Activated naive CD8-positive, alpha-beta T cell (primary cell): ENCODE data around the gene XYLB.
A peak's percentile ranks its signal among the peaks of the same experiment; 100 is the strongest.

Source experiments
- H3K27ac Mint-ChIP-seq: one replicate; pipeline ENCODE4 v1.8.0; 2021; ENCODE audit warnings: mixed read lengths
- H3K27me3 Mint-ChIP-seq: one replicate; pipeline ENCODE4 v1.8.0; 2021; ENCODE audit warnings: mixed read lengths
- H3K36me3 Mint-ChIP-seq: one replicate; pipeline ENCODE4 v1.8.0; 2021; ENCODE audit warnings: mixed read lengths
- H3K4me1 Mint-ChIP-seq: one replicate; pipeline ENCODE4 v1.8.0; 2021; ENCODE audit warnings: low read depth, mixed read lengths
- H3K4me3 Mint-ChIP-seq: one replicate; pipeline ENCODE4 v1.8.0; 2021; ENCODE audit warnings: mild to moderate bottlenecking, mixed read lengths
- H3K9me3 Mint-ChIP-seq: one replicate; pipeline ENCODE4 v1.8.0; 2021; ENCODE audit warnings: low read depth, mixed read lengths

XYLB gene

DNA sequence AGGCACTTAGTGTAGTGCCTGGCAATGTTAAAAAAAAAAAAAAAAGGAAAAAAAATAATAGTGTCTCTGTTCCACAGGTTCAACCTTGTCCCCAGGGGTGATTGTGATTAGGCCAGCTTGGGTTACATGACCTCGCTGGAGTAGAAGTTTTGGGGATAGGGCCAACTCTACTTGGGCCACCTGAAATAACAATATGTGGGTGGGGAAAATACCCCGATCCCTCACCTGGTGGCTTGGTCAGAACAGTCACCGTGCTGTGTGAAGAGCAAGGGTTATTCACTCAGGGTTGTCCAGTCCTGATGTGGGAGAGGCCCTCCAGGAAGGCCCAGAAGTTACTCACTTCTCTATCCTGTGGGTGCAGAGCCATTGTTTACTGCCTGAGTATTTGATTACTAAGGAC, 19.5 kb downstream of the XYLB start:
- Mint-ChIP-seq H3K4me3 (no peak overlapping the region), H3K27ac (no peak overlapping the region), H3K27me3 (no peaks in the 10 kb centered on the region), H3K36me3 (peaks cover 5% of the 10 kb centered on the region), H3K9me3 (no peaks in the 10 kb centered on the region), H3K4me1 (peaks cover 2% of the 10 kb centered on the region)

DNA sequence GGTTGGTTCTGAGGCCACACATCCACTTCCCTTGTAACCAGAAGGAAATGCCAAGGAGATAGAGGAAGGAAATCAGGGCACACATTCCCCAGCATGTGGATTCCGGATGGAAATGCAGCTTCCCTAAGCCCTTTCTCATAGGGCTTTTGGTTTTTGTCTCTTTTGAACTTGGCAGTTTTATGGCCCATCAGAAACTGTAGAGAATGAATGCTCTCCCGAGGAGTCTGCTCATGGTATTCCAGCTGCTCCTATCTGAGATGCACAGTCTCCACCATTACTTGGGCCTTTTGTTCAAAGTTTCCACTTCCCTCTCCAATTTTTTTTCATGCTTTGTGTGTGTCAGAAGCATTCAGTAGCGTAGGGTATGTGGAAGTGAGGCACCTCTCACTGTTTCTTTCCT, 21.2 kb downstream of the XYLB start:
- Mint-ChIP-seq H3K27me3 (no peaks in the 10 kb centered on the region), H3K9me3 (no peaks in the 10 kb centered on the region), H3K4me1 (peaks cover 4% of the 10 kb centered on the region), H3K27ac (no peak overlapping the region), H3K4me3 (no peak overlapping the region), H3K36me3 (peaks cover 5% of the 10 kb centered on the region)

DNA sequence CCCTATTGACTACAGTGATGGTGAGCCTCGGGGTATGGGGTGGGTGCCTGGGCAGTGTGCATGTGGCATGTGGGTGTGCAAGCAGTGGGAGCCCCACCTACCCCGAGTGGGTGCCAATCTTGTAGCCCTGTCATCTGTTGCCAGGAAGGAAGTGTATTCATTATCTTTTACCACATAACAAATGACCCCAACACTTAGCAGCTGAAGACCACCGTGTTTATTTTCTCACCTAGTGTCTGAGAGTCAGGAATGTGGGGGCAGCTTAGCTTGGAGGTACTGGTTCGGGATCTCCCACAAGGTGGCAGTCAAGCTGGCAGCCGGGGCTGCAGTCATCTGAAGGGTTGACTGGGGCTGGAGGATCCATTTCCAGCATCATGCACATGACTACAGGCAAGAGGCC, 21.7 kb downstream of the XYLB start:
- H3K36me3 Mint-ChIP-seq: peaks cover 6% of the 10 kb centered on the region
- H3K27ac Mint-ChIP-seq: no peak overlapping the region
- H3K9me3 Mint-ChIP-seq: no peaks in the 10 kb centered on the region

DNA sequence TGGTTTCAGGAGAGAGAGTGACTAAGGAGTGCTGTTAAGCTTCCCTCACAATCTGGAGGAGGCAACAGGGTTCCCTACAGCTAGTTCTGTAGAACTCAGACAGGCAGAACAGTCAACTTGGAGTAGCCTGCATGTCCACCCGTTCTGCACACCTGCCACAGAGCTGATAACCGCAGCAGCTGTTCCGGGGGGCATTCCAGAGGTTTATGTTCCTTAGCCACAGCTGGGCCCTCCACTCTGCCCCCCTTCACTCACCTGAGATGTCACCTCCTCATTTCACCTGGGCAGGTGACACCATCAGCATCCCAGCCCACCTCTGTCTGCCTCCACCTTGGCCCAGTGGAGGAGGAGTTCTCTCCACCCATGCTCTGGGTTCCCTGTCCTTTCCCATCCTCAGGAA, 22.6 kb downstream of the XYLB start:
- Mint-ChIP-seq H3K4me1 (peaks cover 18% of the 10 kb centered on the region), H3K27ac (no peak overlapping the region), H3K36me3 (peaks cover 8% of the 10 kb centered on the region), H3K4me3 (no peak overlapping the region), H3K27me3 (no peaks in the 10 kb centered on the region), H3K9me3 (no peaks in the 10 kb centered on the region)

More for the DNA sequence above, 21.7 kb downstream of the XYLB start:
- Mint-ChIP-seq H3K4me1 (peaks cover 8% of the 10 kb centered on the region), H3K27me3 (no peaks in the 10 kb centered on the region), H3K4me3 (no peak overlapping the region)

DNA sequence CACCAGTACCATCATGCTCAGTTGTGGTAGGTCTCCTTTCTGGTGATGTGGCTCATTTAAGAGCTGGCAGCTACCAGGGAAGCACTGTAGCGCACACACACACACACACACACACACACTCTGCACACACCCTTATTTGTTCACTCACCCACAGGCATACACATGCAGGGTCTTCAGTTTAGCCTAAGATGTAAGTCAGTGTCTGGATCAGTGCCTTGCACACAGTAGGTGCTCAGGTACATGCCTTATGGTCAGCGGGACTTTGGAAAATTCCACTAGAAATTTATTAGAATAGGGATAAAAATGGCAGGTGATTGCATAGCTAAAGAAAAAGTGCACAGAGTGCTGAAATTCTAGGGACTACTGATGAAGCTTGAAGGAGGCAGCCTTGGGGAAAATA, 23.6 kb downstream of the XYLB start:
- H3K4me1 Mint-ChIP-seq: peaks cover 23% of the 10 kb centered on the region
- no peak overlapping the region for H3K27ac Mint-ChIP-seq

DNA sequence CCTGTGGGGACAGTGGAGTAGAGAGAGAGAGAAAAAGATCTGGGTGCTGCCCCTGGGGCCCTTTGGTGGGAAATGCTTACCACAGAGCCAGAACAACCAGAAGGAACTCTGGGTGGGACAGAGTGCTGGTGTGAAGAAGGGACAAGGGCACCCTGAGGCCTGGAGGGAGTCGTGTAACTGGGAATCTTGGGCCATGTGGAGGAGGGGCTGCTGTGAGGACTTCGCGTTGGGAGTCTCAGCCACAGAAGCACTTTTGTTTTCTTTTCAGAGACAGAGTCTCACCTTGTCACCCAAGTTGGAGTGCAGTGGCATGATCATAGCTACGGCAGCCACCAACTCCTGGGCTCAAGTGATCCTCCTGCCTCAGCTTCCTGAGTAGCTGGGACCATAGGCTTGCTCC, 24.3 kb downstream of the XYLB start:
- peaks cover 8% of the 10 kb centered on the region for H3K36me3 Mint-ChIP-seq
- no peak overlapping the region for H3K27ac Mint-ChIP-seq
- H3K4me1 Mint-ChIP-seq: peaks cover 23% of the 10 kb centered on the region
- no peaks in the 10 kb centered on the region for H3K9me3 Mint-ChIP-seq
- no peak overlapping the region for H3K4me3 Mint-ChIP-seq
- no peaks in the 10 kb centered on the region for H3K27me3 Mint-ChIP-seq

More for the DNA sequence above, 23.6 kb downstream of the XYLB start:
- no peaks in the 10 kb centered on the region for H3K9me3 Mint-ChIP-seq
- no peaks in the 10 kb centered on the region for H3K27me3 Mint-ChIP-seq
- peaks cover 8% of the 10 kb centered on the region for H3K36me3 Mint-ChIP-seq
- H3K4me3 Mint-ChIP-seq: no peak overlapping the region

DNA sequence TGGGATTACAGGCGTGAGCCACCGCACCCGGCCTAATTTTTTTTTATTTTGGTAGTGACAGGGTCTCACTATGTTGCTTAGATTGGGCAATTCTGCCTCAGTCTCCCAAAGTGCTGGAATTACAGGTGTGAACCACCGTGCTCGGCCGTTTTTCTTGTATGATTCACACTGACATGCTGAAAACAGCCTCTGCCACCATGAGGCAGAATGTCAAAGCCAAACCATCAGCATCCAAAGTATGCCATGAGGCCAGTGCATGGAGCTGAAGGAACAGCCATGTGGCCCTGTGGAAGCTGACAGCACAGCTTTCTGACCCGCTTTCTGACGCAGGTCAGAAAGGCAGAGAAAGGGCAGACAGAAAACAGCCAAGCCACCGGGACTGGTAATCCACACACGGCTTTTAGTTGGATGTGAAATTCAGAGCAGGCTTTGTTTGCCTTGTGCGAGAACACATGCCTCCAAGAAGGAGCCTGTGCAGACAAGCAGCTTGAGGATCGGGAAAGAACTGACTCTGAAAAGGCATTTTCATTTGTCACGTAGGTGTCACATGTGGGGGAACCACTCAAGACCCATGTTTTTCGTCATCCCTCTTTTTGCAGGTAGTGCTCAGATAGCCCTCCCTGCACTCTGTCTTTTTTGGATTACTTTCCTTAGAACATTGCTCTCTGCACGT, 25.1 kb downstream of the XYLB start:
- Mint-ChIP-seq H3K9me3 (no peaks in the 10 kb centered on the region), H3K36me3 (peaks cover 8% of the 10 kb centered on the region), H3K4me3 (no peak overlapping the region), H3K27ac (no peak overlapping the region), H3K4me1 (peaks cover 23% of the 10 kb centered on the region), H3K27me3 (no peaks in the 10 kb centered on the region)

DNA sequence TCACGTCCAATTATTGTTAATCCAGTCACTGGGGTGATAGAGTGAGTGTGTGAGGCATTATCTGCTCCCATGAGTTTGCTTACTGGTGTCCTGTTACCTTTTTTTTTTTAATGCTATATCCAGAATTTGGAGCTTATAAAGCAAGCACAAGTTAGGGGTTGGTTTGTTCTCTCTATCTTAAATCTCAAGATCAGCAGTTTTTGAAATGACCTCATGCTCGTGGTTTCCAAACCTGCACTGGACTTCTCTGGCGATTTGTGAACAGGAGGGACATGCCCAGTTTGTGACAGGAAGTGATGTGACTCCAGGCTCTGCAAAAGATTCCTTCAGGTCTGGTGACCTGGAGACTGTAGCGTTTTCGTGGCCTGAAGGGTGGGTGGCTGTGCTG, 25.6 kb downstream of the XYLB start:
- Mint-ChIP-seq H3K9me3 (no peaks in the 10 kb centered on the region), H3K4me3 (no peak overlapping the region), H3K27ac (no peak overlapping the region), H3K4me1 (peaks cover 23% of the 10 kb centered on the region), H3K36me3 (peaks cover 8% of the 10 kb centered on the region), H3K27me3 (no peaks in the 10 kb centered on the region)

DNA sequence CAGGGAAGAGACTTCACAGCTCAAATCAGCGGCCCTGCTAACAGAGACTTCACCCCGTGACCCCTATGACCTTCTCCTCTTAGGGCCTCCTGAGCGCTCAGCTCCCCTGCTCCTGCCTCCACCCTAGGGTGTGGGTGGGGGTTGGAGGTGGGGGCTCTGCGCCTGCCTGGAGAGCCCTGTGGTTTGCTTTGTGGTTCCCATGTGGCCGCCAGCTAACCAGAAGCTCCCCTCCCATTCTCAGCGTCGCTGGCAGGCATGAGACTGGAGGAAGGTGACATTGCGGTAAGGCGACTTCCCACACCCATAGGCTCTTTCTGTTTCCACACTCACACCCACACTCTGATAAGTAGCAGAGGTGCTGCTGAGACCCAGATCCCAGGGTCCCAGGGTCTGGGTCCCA, 27.6 kb downstream of the XYLB start:
- peak overlapping the region; percentile 32 for H3K4me3 Mint-ChIP-seq

DNA sequence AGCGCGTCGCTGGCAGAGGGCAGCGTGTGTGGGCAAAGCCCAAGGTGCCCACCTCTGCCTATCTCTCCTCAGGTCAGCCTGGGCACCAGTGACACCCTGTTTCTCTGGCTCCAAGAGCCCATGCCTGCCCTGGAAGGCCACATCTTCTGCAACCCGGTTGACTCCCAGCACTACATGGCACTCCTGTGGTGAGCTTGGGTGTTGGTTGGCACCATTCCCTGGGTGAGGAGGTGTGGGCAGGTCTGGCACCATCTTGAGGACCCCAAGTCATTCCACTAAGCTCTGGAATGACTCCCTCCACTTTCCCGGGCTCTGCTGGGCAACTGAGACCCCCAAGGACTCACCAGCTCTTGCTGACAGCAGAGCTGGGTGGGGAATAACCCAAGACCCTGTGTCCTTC, 28.5 kb downstream of the XYLB start:
- Mint-ChIP-seq H3K4me3 (no peak overlapping the region), H3K36me3 (peaks cover 10% of the 10 kb centered on the region), H3K4me1 (peaks cover 23% of the 10 kb centered on the region), H3K27ac (no peak overlapping the region), H3K27me3 (no peaks in the 10 kb centered on the region), H3K9me3 (no peaks in the 10 kb centered on the region)

More for the DNA sequence above, 27.6 kb downstream of the XYLB start:
- Mint-ChIP-seq H3K4me1 (peaks cover 23% of the 10 kb centered on the region), H3K27me3 (no peaks in the 10 kb centered on the region), H3K27ac (no peak overlapping the region), H3K36me3 (peaks cover 9% of the 10 kb centered on the region), H3K9me3 (no peaks in the 10 kb centered on the region)

DNA sequence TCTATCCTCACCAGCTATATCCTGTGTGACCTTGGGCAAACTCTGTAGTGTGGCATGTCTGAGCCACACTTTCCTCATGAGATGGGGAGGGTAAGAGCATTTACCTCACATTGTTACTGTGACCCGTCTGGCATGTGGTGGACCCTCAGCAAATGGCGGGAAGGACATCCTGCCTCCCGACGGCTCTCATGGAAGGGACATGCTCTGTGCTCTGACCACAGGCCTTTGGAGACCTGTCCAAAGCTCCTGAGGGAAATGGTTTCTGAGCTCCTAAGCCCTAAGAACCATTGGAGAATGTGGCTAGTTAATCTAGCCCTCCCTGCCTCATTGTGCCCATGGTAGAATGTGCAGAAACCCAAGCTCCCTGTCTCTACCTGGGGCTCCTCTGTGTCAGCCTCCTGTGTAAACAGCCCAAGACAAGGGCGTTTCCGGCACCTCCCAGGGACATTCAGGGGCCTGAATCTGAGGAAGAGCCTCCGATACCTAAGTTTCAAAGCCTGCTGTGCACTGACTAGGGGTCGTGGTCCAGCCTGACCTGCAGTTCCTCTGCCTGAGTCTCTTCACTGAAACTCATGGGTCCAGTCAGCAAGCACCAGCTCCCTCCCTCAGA, 29.0 kb downstream of the XYLB start:
- H3K27ac Mint-ChIP-seq: no peak overlapping the region
- H3K4me3 Mint-ChIP-seq: no peak overlapping the region
- H3K36me3 Mint-ChIP-seq: peaks cover 13% of the 10 kb centered on the region
- H3K4me1 Mint-ChIP-seq: peaks cover 23% of the 10 kb centered on the region
- H3K27me3 Mint-ChIP-seq: no peaks in the 10 kb centered on the region
- no peaks in the 10 kb centered on the region for H3K9me3 Mint-ChIP-seq

DNA sequence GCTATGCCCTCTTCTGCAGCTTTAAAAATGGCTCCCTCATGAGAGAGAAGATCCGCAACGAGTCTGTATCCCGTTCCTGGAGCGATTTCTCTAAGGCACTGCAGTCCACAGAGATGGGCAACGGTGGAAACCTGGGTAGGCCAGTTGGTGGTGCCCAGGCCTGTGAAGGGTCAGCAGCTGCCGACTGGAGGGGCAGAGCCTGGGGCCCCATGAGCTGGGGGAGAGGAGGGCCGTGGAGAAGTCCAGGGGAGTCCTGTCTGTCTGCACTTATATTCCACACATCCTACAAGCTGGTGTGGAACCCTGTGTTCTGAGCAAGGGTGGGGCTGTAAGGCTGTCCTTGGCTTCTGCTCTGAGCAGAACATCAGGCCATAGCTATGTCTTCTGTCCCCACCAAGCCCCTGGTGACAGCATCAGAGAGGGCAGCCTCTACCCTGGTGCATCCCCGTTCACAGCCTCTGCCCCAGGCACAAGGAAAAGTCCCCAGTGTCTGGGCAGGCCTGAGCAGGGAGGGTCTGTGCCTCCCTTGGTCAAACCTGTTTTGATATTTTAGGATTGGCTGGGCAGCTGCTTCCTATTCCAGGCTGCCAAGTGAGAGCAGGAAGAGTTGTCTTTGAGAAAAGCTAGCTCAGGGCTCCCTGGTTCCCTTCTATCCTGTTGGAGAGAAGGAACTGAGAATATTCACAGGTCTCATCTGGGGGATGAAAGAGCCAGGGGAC, 29.7 kb downstream of the XYLB start:
- peaks cover 23% of the 10 kb centered on the region for H3K4me1 Mint-ChIP-seq
- H3K27me3 Mint-ChIP-seq: no peaks in the 10 kb centered on the region
- H3K36me3 Mint-ChIP-seq: peaks cover 14% of the 10 kb centered on the region
- H3K27ac Mint-ChIP-seq: no peak overlapping the region
- H3K9me3 Mint-ChIP-seq: no peaks in the 10 kb centered on the region
- no peak overlapping the region for H3K4me3 Mint-ChIP-seq

DNA sequence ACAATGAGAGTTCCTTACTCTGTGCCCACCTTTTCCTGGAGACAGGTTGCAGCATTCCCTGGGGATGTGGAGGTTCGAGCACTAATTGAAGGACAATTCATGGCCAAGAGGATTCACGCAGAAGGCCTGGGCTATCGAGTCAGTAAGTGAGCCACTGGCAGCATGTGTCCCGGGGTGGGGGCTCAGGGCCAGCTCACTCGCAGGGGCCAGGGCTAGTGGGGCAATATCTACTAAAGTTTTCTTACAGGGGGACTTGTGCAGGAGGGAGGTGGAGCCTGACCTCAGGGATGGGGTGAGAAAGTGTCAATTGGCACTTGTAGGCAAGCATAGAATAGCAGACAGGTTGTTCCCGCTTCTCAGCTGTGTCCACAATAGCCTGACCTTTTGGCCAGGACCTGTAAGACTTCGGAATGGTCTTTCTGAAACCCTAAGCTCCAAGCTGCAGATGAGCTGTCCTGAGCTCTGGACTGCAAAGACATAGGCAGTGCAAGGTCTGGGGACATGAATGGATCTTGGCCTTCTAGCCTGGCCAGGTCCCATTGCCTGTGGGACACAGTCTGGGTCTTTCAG, 32.7 kb downstream of the XYLB start:
- H3K36me3 Mint-ChIP-seq: peaks cover 14% of the 10 kb centered on the region
- H3K27ac Mint-ChIP-seq: no peak overlapping the region
- H3K27me3 Mint-ChIP-seq: no peaks in the 10 kb centered on the region

DNA sequence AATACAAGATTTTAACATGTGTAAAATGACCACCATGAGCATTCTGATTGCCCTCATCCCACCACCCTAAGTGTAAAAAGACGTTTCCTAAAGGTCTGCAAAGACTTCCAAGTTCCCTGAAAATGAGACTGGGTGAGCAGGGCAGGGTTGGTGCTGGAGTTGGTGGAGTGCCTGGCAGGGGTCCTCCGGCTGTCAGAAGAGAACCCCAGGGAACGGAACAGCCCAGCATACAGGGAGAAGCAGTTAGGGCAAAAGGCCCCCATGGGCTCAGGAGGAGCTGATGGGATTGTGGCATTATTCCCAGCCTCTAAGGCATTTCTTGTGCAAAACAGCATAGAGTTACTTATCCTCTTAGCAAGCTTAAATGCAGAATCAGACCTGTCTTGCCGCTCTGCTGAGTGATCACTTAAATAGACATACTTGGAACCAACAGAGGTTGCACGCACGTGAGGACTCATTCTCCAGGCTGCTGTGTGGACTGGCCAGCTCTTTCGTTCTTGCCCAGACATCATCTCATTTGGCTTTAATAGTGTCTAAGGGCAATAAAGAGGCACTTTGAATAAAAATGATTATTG, 36.0 kb downstream of the XYLB start:
- Mint-ChIP-seq H3K4me1 (no peaks in the 10 kb centered on the region), H3K27ac (no peak overlapping the region), H3K4me3 (no peak overlapping the region), H3K9me3 (peaks cover 11% of the 10 kb centered on the region), H3K27me3 (no peaks in the 10 kb centered on the region), H3K36me3 (peaks cover 21% of the 10 kb centered on the region)

More for the DNA sequence above, 32.7 kb downstream of the XYLB start:
- peaks cover 7% of the 10 kb centered on the region for H3K4me1 Mint-ChIP-seq
- no peak overlapping the region for H3K4me3 Mint-ChIP-seq
- peaks cover 4% of the 10 kb centered on the region for H3K9me3 Mint-ChIP-seq
